ENCODE measurements around the gene MXD1.
"Not testable (repeated sequence)": the region's sequence is repeated elsewhere in the genome, so short reads cannot be mapped to it uniquely, and the experiment has no call there.

DNA sequence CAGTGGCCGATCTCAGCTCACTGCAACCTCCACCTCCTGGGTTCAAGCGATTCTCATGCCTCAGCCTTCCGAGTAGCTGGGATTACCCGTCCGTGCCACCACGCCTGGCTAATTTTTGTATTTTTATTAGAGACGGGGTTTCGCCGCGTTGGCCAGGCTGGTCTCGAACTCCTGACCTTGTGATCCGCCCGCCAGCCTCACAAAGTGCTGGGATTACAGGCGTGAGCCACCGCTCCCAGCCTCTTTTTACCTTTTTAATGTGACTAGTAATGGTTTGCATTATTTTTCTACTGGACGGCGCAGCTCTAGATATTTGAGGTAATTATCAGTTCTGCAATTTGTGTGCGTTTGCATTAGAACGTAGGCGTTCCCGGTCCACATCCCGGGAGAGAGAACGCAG, 20.2 kb upstream of the MXD1 start:
- TF ChIP-seq JUN (IDR thresholded peaks at IDR 0.05; ENCODE audit: borderline replicate concordance, low read depth, low read length); JUN (CRISPR knock-in tag; IDR thresholded peaks at IDR 0.05; ENCODE audit: borderline replicate concordance); ESRRB (CRISPR knock-in tag; IDR thresholded peaks at IDR 0.05; ENCODE audit: borderline replicate concordance); NFE2 (IDR thresholded peaks at IDR 0.05; ENCODE audit: low read depth); CEBPB (tag; IDR thresholded peaks at IDR 0.05); HNRNPK (IDR thresholded peaks at IDR 0.05; ENCODE audit: low read depth, low read length, poor library complexity, severe bottlenecking); POLR2AphosphoS2 (IDR thresholded peaks at IDR 0.05; ENCODE audit: low read length); MEF2A (IDR thresholded peaks at IDR 0.05; ENCODE audit: control insufficient read depth, low read depth, low read length); KLF10 (CRISPR knock-in tag; IDR thresholded peaks at IDR 0.05); KDM1A (IDR thresholded peaks at IDR 0.05); ELF4 (CRISPR knock-in tag; IDR thresholded peaks at IDR 0.05); BHLHE40 (IDR thresholded peaks at IDR 0.05; ENCODE audit: low read length); SRSF1 (IDR thresholded peaks at IDR 0.05; ENCODE audit: low read depth, low read length): not testable (repeated sequence)
- TF ChIP-seq, protein P1, sequence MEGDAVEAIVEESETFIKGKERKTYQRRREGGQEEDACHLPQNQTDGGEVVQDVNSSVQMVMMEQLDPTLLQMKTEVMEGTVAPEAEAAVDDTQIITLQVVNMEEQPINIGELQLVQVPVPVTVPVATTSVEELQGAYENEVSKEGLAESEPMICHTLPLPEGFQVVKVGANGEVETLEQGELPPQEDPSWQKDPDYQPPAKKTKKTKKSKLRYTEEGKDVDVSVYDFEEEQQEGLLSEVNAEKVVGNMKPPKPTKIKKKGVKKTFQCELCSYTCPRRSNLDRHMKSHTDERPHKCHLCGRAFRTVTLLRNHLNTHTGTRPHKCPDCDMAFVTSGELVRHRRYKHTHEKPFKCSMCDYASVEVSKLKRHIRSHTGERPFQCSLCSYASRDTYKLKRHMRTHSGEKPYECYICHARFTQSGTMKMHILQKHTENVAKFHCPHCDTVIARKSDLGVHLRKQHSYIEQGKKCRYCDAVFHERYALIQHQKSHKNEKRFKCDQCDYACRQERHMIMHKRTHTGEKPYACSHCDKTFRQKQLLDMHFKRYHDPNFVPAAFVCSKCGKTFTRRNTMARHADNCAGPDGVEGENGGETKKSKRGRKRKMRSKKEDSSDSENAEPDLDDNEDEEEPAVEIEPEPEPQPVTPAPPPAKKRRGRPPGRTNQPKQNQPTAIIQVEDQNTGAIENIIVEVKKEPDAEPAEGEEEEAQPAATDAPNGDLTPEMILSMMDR (IDR thresholded peaks at IDR 0.05 in 2 of 3, conservative IDR thresholded peaks at IDR 0.05 in 1 of 3; ENCODE audit: insufficient read depth in 2 of 3, low read depth in 1 of 3, low read length in 3 of 3) = not testable (repeated sequence)
- TF ChIP-seq, protein P2, sequence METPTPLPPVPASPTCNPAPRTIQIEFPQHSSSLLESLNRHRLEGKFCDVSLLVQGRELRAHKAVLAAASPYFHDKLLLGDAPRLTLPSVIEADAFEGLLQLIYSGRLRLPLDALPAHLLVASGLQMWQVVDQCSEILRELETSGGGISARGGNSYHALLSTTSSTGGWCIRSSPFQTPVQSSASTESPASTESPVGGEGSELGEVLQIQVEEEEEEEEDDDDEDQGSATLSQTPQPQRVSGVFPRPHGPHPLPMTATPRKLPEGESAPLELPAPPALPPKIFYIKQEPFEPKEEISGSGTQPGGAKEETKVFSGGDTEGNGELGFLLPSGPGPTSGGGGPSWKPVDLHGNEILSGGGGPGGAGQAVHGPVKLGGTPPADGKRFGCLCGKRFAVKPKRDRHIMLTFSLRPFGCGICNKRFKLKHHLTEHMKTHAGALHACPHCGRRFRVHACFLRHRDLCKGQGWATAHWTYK (CRISPR knock-in tag; IDR thresholded peaks at IDR 0.05) = not testable (repeated sequence)

Data from K562 (cell line).